ENCODE results near the gene GRPEL2.

The GRPEL2 gene

GRCh38 chr5:149345147-149345891, at the start of gene GRPEL2:
TSS of gene GRPEL2 (plus strand) at chr5:149345499. CDS start at chr5:149345540, 41 bp downstream.
- peak; percentile 96 for DNase-seq

GRCh38 chr5:149297340-149298025, 47.8 kb upstream of the GRPEL2 start:
- no peak for DNase-seq

GRCh38 chr5:149298163-149298562, 47.1 kb upstream of the GRPEL2 start:
- no peak for DNase-seq

- DNase-seq, result no peak
These were observed 46.4 kb upstream of the GRPEL2 start for GRCh38 chr5:149298842-149299404.

GRCh38 chr5:149299451-149300054, 45.7 kb upstream of the GRPEL2 start:
- DNase-seq, result no peak

GRCh38 chr5:149300441-149300840, 44.9 kb upstream of the GRPEL2 start:
- DNase-seq, result no peak

- DNase-seq, result no peak
These were observed 44.1 kb upstream of the GRPEL2 start for GRCh38 chr5:149301049-149301743.

- DNase-seq, result no peak
These were observed 43.4 kb upstream of the GRPEL2 start for GRCh38 chr5:149301744-149302380.

GRCh38 chr5:149302641-149303040, 42.7 kb upstream of the GRPEL2 start:
- no peak for DNase-seq

GRCh38 chr5:149303210-149303609, 42.1 kb upstream of the GRPEL2 start:
- DNase-seq, result no peak

- no peak for DNase-seq
These were observed 40.9 kb upstream of the GRPEL2 start for GRCh38 chr5:149304195-149305078.

- no peak for DNase-seq
These were observed 35.9 kb upstream of the GRPEL2 start for GRCh38 chr5:149309354-149309753.

GRCh38 chr5:149310488-149310887, 34.8 kb upstream of the GRPEL2 start:
- no peak for DNase-seq

GRCh38 chr5:149310947-149311658, 34.2 kb upstream of the GRPEL2 start:
- no peak for DNase-seq

GRCh38 chr5:149313151-149313841, 32.0 kb upstream of the GRPEL2 start:
- no peak for DNase-seq

GRCh38 chr5:149314571-149315111, 30.7 kb upstream of the GRPEL2 start:
- no peak for DNase-seq

- DNase-seq, result no peak
These were observed 29.5 kb upstream of the GRPEL2 start for GRCh38 chr5:149315753-149316152.

- no peak for DNase-seq
These were observed 27.8 kb upstream of the GRPEL2 start for GRCh38 chr5:149317281-149318048.

- no peak for DNase-seq
These were observed 26.1 kb upstream of the GRPEL2 start for GRCh38 chr5:149319174-149319573.
